Activated naive CD4-positive, alpha-beta T cell treated with anti-CD3 and anti-CD28 coated beads for 36 hours (primary cell): ENCODE data around the gene CEP63. TPM values are rescaled to one million over a fixed set of nuclear protein-coding genes. Genes with fewer than 3 reads are reported as not detected.

Experiments
- CTCF ChIA-PET: fragments of 350-600 bp; sonication (Branson Sonifier 250); formaldehyde crosslinking; loops from one replicate; lab custom pipeline; 2021; ENCODE audit warnings: antibody characterized with exemption; lab: Charles Lee
- DNase-seq: peaks from one replicate; pipeline ENCODE4 v3.0.0-alpha.2; 2020
- H3K27ac Mint-ChIP-seq: one replicate; pipeline ENCODE4 v1.8.0; 2021; ENCODE audit warnings: mild to moderate bottlenecking, mixed read lengths
- H3K27me3 Mint-ChIP-seq: one replicate; pipeline ENCODE4 v1.8.0; 2021; ENCODE audit warnings: low read depth, mixed read lengths
- H3K36me3 Mint-ChIP-seq: one replicate; pipeline ENCODE4 v1.8.0; 2021; ENCODE audit warnings: low read depth, mixed read lengths
- H3K4me1 Mint-ChIP-seq: one replicate; pipeline ENCODE4 v1.8.0; 2021; ENCODE audit warnings: low read depth, mixed read lengths
- H3K4me3 Mint-ChIP-seq: one replicate; pipeline ENCODE4 v1.8.0; 2021; ENCODE audit warnings: mild to moderate bottlenecking, moderate library complexity, mixed read lengths
- H3K9me3 Mint-ChIP-seq: one replicate; pipeline ENCODE4 v1.8.0; 2021; ENCODE audit warnings: mixed read lengths
- intact Hi-C: fragments of 100-400 bp; cut with micrococcal nuclease; formaldehyde crosslinking; loops from one replicate; pipeline ENCODE4 v1.15.1; 2023
- total RNA-seq, 2 experiments: library from RNA; stranded (reverse); gene quantifications; one replicate each; pipeline ENCODE4 v1.2.3, GENCODE V29; 2021

CEP63 gene
- total RNA-seq, 2 experiments from 2014 or later, result 26.9 to 27.0 TPM

GRCh38 chr3:134472831-134473230 is 13.0 kb upstream of the CEP63 start:
- Mint-ChIP-seq H3K27ac (no peak overlapping the region), H3K36me3 (peaks cover 10% of the 10 kb centered on the region), H3K9me3 (no peaks in the 10 kb centered on the region), H3K4me3 (no peak overlapping the region), H3K4me1 (no peaks in the 10 kb centered on the region), H3K27me3 (no peaks in the 10 kb centered on the region)
- no peak for DNase-seq
- intact Hi-C loops, result no loop called here
- CTCF ChIA-PET, result interaction anchor here (0.6 to 6.8 kb wide), 15 partner anchors 12 to 288 kb away, joined by 3 to 95 read pairs (median 5); partner anchors contain the start of genes ANAPC13 and CEP63

GRCh38 chr3:134473868-134474546 is 11.8 kb upstream of the CEP63 start:
- CTCF ChIA-PET, result interaction anchor here (0.6 to 6.8 kb wide), 23 partner anchors 11 to 542 kb away, joined by 3 to 95 read pairs (median 4); partner anchors contain the start of genes AMOTL2, ANAPC13 and CEP63
- Mint-ChIP-seq H3K4me3 (no peak overlapping the region), H3K27me3 (no peaks in the 10 kb centered on the region), H3K9me3 (no peaks in the 10 kb centered on the region), H3K27ac (no peak overlapping the region), H3K4me1 (no peaks in the 10 kb centered on the region), H3K36me3 (peaks cover 16% of the 10 kb centered on the region)
- DNase-seq, result peak; percentile 91
- intact Hi-C loops, result loop anchor here (1.0 to 2.0 kb wide), 6 partner anchors 95 to 544 kb away; no protein-coding TSS in a partner anchor

DNA sequence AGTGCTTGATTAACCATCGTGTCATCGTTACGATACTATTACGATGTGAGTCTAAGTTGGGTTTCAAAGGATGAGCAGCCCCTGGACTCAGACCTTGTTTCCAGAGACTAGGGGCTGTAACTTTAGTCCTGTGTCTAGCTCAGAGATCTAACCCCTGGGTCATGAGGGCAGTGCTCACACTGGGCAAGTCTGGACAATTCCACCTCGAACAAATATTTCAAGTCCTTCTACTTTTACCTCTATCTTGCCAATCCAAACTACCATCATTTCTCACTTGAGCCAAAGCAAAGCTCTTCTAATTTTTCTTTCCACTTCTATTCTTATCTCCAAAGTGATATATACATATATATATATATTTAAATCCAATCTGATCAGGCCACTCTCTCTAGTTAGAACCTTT is 10.9 kb upstream of the CEP63 start:
- no peak for DNase-seq
- Mint-ChIP-seq H3K4me3 (no peak overlapping the region), H3K4me1 (no peaks in the 10 kb centered on the region), H3K36me3 (peaks cover 18% of the 10 kb centered on the region), H3K27me3 (no peaks in the 10 kb centered on the region), H3K9me3 (no peaks in the 10 kb centered on the region), H3K27ac (no peak overlapping the region)
- CTCF ChIA-PET, result interaction anchor here (0.6 to 6.8 kb wide), 10 partner anchors 10 to 276 kb away, joined by 3 to 95 read pairs (median 4); partner anchors contain the start of genes ANAPC13 and CEP63
- intact Hi-C loops, result loop anchor here (1.0 to 2.0 kb wide), 6 partner anchors 96 to 545 kb away; no protein-coding TSS in a partner anchor

DNA sequence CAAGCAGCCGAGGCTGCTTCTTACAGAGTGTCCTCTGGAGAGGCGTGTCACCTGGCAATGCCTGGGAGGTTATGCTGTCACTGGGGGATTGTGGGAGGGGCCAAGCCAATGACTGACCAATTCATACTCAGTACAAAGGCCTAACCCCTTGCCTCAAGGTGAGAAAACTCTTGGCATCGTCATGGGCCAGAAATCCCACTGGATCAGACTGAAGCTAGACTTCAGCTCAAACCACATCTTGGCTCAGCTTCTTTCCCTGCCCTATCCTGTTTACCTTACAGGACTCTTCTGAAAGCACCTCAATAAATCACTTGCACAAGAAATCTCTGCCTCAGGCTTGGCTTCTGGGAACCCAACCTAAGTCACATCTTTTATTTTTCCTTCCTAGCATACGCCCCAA is 9.6 kb upstream of the CEP63 start:
- Mint-ChIP-seq H3K36me3 (peaks cover 25% of the 10 kb centered on the region), H3K4me3 (no peak overlapping the region), H3K27me3 (no peaks in the 10 kb centered on the region), H3K27ac (no peak overlapping the region), H3K9me3 (no peaks in the 10 kb centered on the region), H3K4me1 (no peaks in the 10 kb centered on the region)
- intact Hi-C loops, result no loop called here
- no peak for DNase-seq
- CTCF ChIA-PET, result interaction anchor here (0.5 to 6.8 kb wide), 9 partner anchors 9 to 277 kb away, joined by 3 to 95 read pairs (median 7); partner anchors contain the start of genes ANAPC13 and CEP63

GRCh38 chr3:134477002-134477401 is 8.9 kb upstream of the CEP63 start:
- Mint-ChIP-seq H3K27ac (no peak overlapping the region), H3K4me1 (no peaks in the 10 kb centered on the region), H3K27me3 (no peaks in the 10 kb centered on the region), H3K9me3 (no peaks in the 10 kb centered on the region), H3K4me3 (no peak overlapping the region), H3K36me3 (peaks cover 28% of the 10 kb centered on the region)
- no peak for DNase-seq
- CTCF ChIA-PET, result interaction anchor here (0.7 to 6.8 kb wide), 9 partner anchors 100 to 332 kb away, joined by 3 to 95 read pairs (median 3); no protein-coding TSS in a partner anchor
- intact Hi-C loops, result no loop called here

- H3K9me3 Mint-ChIP-seq, result no peaks in the 10 kb centered on the region
- H3K27me3 Mint-ChIP-seq, result no peaks in the 10 kb centered on the region
- H3K27ac Mint-ChIP-seq, result no peak overlapping the region
- H3K4me3 Mint-ChIP-seq, result no peak overlapping the region
- CTCF ChIA-PET, result interaction anchor here (0.7 to 6.8 kb wide), 5 partner anchors 32 to 333 kb away, joined by 3 to 95 read pairs (median 24); no protein-coding TSS in a partner anchor
- H3K4me1 Mint-ChIP-seq, result peaks cover 4% of the 10 kb centered on the region
- intact Hi-C loops, result loop anchor here (2.0 kb wide), 1 partner anchor 815 kb away; no protein-coding TSS in a partner anchor
- H3K36me3 Mint-ChIP-seq, result peaks cover 32% of the 10 kb centered on the region
- no peak for DNase-seq
Measured at GRCh38 chr3:134477938-134478337, 7.9 kb upstream of the CEP63 start.

- Mint-ChIP-seq H3K9me3 (no peaks in the 10 kb centered on the region), H3K27me3 (no peaks in the 10 kb centered on the region), H3K27ac (no peak overlapping the region), H3K4me1 (peaks cover 22% of the 10 kb centered on the region), H3K4me3 (no peak overlapping the region), H3K36me3 (peaks cover 36% of the 10 kb centered on the region)
- CTCF ChIA-PET, result interaction anchor here (0.7 to 1.3 kb wide), 3 partner anchors 168 to 270 kb away, joined by 3 to 8 read pairs (median 4); no protein-coding TSS in a partner anchor
- DNase-seq, result no peak
- intact Hi-C loops, result no loop called here
Measured at GRCh38 chr3:134480546-134480945, 5.3 kb upstream of the CEP63 start.

- intact Hi-C loops, result no loop called here
- Mint-ChIP-seq H3K36me3 (peaks cover 35% of the 10 kb centered on the region), H3K27me3 (no peaks in the 10 kb centered on the region), H3K4me1 (peaks cover 22% of the 10 kb centered on the region), H3K27ac (no peak overlapping the region), H3K9me3 (no peaks in the 10 kb centered on the region), H3K4me3 (no peak overlapping the region)
- CTCF ChIA-PET, result interaction anchor here (1.0 to 1.3 kb wide), 2 partner anchors 169 to 179 kb away, joined by 4 to 8 read pairs; no protein-coding TSS in a partner anchor
- no peak for DNase-seq
Measured at GRCh38 chr3:134481166-134481565, 4.7 kb upstream of the CEP63 start.

- H3K4me3 Mint-ChIP-seq, result no peak overlapping the region
- no peaks in the 10 kb centered on the region for H3K27me3 Mint-ChIP-seq
- no peak overlapping the region for H3K27ac Mint-ChIP-seq
- CTCF ChIA-PET, result interaction anchor here (0.7 to 6.2 kb wide), 11 partner anchors 9 to 270 kb away, joined by 3 to 59 read pairs (median 4); no protein-coding TSS in a partner anchor
- intact Hi-C loops, result no loop called here
- peaks cover 28% of the 10 kb centered on the region for H3K4me1 Mint-ChIP-seq
- no peak for DNase-seq
- H3K36me3 Mint-ChIP-seq, result peaks cover 30% of the 10 kb centered on the region
- H3K9me3 Mint-ChIP-seq, result no peaks in the 10 kb centered on the region
Measured at GRCh38 chr3:134482622-134483021, 3.2 kb upstream of the CEP63 start.

DNA sequence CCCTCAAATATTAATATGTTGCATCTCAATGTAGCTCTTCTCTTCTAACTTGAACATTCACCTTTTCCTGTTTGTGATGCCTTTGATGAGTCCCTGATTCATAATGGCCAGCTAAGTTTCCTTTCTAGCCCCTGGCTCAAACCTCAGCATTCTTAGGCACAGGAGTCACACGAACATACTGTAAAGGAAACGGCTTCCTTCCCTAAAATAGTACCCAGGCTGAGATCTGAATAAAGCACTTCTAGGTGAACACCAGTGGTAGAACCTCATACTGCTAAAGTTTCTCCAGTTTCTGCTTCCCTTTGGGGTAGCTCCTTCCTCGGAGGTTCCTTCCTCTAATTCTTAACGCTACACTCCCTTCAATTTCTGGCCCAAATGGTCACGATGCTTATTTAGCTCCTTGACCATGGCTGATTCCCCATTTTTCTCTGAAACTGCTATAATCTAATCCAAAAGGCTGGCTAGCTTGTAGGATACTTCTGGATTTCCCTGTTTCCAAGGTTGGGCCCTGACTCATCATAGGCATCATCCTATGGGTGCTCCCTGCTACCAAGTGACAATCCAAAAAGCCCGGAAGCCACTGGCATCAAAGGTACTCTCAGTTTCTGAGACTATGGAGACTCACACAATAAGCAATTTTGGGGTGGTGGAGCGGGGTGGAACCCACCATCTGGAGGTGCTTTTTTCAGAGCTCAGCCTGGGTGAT is 2.5 kb upstream of the CEP63 start:
- Mint-ChIP-seq H3K4me1 (peaks cover 35% of the 10 kb centered on the region), H3K36me3 (peaks cover 26% of the 10 kb centered on the region), H3K27ac (peak overlapping the region; percentile 48), H3K27me3 (no peaks in the 10 kb centered on the region), H3K9me3 (no peaks in the 10 kb centered on the region), H3K4me3 (peak overlapping the region; percentile 46)
- CTCF ChIA-PET, result interaction anchor here (0.6 to 6.2 kb wide), 9 partner anchors 8 to 665 kb away, joined by 3 to 59 read pairs (median 4); no protein-coding TSS in a partner anchor
- intact Hi-C loops, result no loop called here
- no peak for DNase-seq

- Mint-ChIP-seq H3K36me3 (peaks cover 20% of the 10 kb centered on the region), H3K4me3 (peak overlapping the region; percentile 87), H3K27me3 (no peaks in the 10 kb centered on the region), H3K9me3 (no peaks in the 10 kb centered on the region), H3K27ac (peak overlapping the region; percentile 98), H3K4me1 (peaks cover 42% of the 10 kb centered on the region)
- DNase-seq, result peak; percentile 37
- intact Hi-C loops, result loop anchor here (1.0 to 5.0 kb wide), 7 partner anchors 235 to 1823 kb away; partner anchors contain the start of genes CDV3, RYK and UBA5
- CTCF ChIA-PET, result interaction anchor here (0.6 to 6.2 kb wide), 4 partner anchors 11 to 273 kb away, joined by 3 to 59 read pairs (median 4); no protein-coding TSS in a partner anchor
Measured at GRCh38 chr3:134485075-134485717, 661 bp upstream of the CEP63 start.
